ENCODE data around the gene DNMT1. TPM values are rescaled to one million over a fixed set of nuclear protein-coding genes. Genes with fewer than 3 reads are reported as not detected.

Gene DNMT1
- total RNA-seq, 3 donors from 2014 or later = 30.6 to 55.1 (median 55.0) TPM

GRCh38 chr19:10228920-10229319 lies 34.2 kb upstream of the DNMT1 start:
- DNase-seq (ENCODE audit: low spot score in 2 of 2) = no peak
- Histone ChIP-seq H3K4me3 (peak overlapping the region in 1 of 3 donors; percentile 91), H3K36me3 (no peaks in the 10 kb centered on the region), H3K4me1 (peaks cover 7 to 9% of the 10 kb centered on the region in 2 donors), H3K27ac (peak overlapping the region; percentile 92 to 96), H3K27me3 (no peaks in the 10 kb centered on the region), H3K9me3 (no peaks in the 10 kb centered on the region)
- intact Hi-C loops (cut with DNase I; ENCODE audit: low total_unique reads) = no loop called here
- TF ChIP-seq POLR2AphosphoS5 (IDR thresholded peaks at IDR 0.05) (no peak), POLR2A (IDR thresholded peaks at IDR 0.05) (no peak)
- TF ChIP-seq, protein P1, sequence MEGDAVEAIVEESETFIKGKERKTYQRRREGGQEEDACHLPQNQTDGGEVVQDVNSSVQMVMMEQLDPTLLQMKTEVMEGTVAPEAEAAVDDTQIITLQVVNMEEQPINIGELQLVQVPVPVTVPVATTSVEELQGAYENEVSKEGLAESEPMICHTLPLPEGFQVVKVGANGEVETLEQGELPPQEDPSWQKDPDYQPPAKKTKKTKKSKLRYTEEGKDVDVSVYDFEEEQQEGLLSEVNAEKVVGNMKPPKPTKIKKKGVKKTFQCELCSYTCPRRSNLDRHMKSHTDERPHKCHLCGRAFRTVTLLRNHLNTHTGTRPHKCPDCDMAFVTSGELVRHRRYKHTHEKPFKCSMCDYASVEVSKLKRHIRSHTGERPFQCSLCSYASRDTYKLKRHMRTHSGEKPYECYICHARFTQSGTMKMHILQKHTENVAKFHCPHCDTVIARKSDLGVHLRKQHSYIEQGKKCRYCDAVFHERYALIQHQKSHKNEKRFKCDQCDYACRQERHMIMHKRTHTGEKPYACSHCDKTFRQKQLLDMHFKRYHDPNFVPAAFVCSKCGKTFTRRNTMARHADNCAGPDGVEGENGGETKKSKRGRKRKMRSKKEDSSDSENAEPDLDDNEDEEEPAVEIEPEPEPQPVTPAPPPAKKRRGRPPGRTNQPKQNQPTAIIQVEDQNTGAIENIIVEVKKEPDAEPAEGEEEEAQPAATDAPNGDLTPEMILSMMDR (IDR thresholded peaks at IDR 0.05) = peak in 2 of 3 donors; percentile 26 to 38

DNA sequence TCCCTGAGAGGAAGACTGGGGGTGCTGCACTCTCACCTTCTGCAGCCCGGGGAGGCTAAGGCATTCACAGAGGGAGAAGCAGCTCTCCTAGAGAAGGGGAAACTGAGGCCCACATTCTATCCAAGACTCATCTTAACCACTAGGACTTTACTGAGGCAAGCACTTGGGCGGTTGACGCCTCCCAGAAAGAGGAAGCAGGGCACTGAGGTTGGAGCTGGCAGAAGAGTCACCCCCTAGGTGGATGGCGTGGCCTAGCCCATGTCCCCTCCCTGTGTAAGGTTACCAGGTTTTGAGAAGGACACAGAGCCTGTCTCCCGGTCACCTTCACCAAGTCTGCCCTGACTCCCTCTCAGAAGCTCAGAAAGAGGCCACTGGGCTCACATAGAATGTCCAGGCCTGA lies 33.6 kb upstream of the DNMT1 start:
- DNase-seq (ENCODE audit: low spot score in 2 of 2) = no peak
- no peaks in the 10 kb centered on the region for H3K27me3 ChIP-seq
- intact Hi-C loops (cut with DNase I; ENCODE audit: low total_unique reads) = no loop called here
- H3K4me1 ChIP-seq = peaks cover 7 to 9% of the 10 kb centered on the region in 2 donors
- TF ChIP-seq, protein P1 (IDR thresholded peaks at IDR 0.05) = no peak
- TF ChIP-seq POLR2AphosphoS5 (IDR thresholded peaks at IDR 0.05) = no peak
- TF ChIP-seq POLR2A (IDR thresholded peaks at IDR 0.05) = no peak
- no peaks in the 10 kb centered on the region for H3K36me3 ChIP-seq
- peak overlapping the region; percentile 92 to 96 for H3K27ac ChIP-seq
- peak overlapping the region in 1 of 3 donors; percentile 91 for H3K4me3 ChIP-seq
- H3K9me3 ChIP-seq = no peaks in the 10 kb centered on the region

- no peaks in the 10 kb centered on the region for H3K36me3 ChIP-seq
- TF ChIP-seq POLR2A (IDR thresholded peaks at IDR 0.05) (no peak), POLR2AphosphoS5 (IDR thresholded peaks at IDR 0.05) (peak in 2 of 3 donors; percentile 15 to 31)
Observed at GRCh38 chr19:10227026-10227971, 32.5 kb upstream of the DNMT1 start.

GRCh38 chr19:10226376-10227025 lies 31.7 kb upstream of the DNMT1 start:
- H3K27ac ChIP-seq = peak overlapping the region; percentile 90 to 92
- TF ChIP-seq POLR2AphosphoS5 (IDR thresholded peaks at IDR 0.05) (peak; percentile 65 to 80 (median 75)), POLR2A (IDR thresholded peaks at IDR 0.05) (no peak)
- TF ChIP-seq, protein P1 (IDR thresholded peaks at IDR 0.05) = no peak
- intact Hi-C loops (cut with DNase I; ENCODE audit: low total_unique reads) = no loop called here
- H3K36me3 ChIP-seq = no peaks in the 10 kb centered on the region
- H3K4me3 ChIP-seq = peak overlapping the region; percentile 22 to 61 (median 29)
- no peaks in the 10 kb centered on the region for H3K9me3 ChIP-seq
- H3K27me3 ChIP-seq = no peaks in the 10 kb centered on the region
- peaks cover 7 to 9% of the 10 kb centered on the region in 2 donors for H3K4me1 ChIP-seq
- peak; percentile 54 to 62 for DNase-seq (ENCODE audit: low spot score in 2 of 2)

More at GRCh38 chr19:10227026-10227971, 32.5 kb upstream of the DNMT1 start:
- Histone ChIP-seq H3K27me3 (no peaks in the 10 kb centered on the region), H3K4me3 (peak overlapping the region; percentile 22 to 61 (median 29)), H3K9me3 (no peaks in the 10 kb centered on the region), H3K4me1 (peaks cover 7 to 9% of the 10 kb centered on the region in 2 donors), H3K27ac (peak overlapping the region; percentile 90 to 92)
- peak in 1 of 2 donors; percentile 78 for DNase-seq (ENCODE audit: low spot score in 2 of 2)
- intact Hi-C loops (cut with DNase I; ENCODE audit: low total_unique reads) = no loop called here

GRCh38 chr19:10226021-10226375 lies 31.2 kb upstream of the DNMT1 start:
- peak overlapping the region in 1 of 3 donors; percentile 61 for H3K4me3 ChIP-seq
- intact Hi-C loops (cut with DNase I; ENCODE audit: low total_unique reads) = no loop called here
- H3K27ac ChIP-seq = peak overlapping the region; percentile 90 to 92
- H3K27me3 ChIP-seq = no peaks in the 10 kb centered on the region
- peaks cover 7 to 9% of the 10 kb centered on the region in 2 donors for H3K4me1 ChIP-seq
- H3K9me3 ChIP-seq = no peaks in the 10 kb centered on the region
- TF ChIP-seq POLR2AphosphoS5 (IDR thresholded peaks at IDR 0.05) = no peak
- TF ChIP-seq, protein P1 (IDR thresholded peaks at IDR 0.05) = no peak
- TF ChIP-seq POLR2A (IDR thresholded peaks at IDR 0.05) = no peak
- no peak for DNase-seq (ENCODE audit: low spot score in 2 of 2)
- no peaks in the 10 kb centered on the region for H3K36me3 ChIP-seq

Measured in breast epithelium (tissue), 4 donors.